NCI-H1092 (cell line): Measurements from ENCODE around the gene AIG1.
"Not testable (repeated sequence)": the region's sequence is repeated elsewhere in the genome, so short reads cannot be mapped to it uniquely, and the experiment has no call there.

ENCODE experiments used
- DNase-seq: peaks from one replicate; lab custom pipeline; 2025; lab: John Stamatoyannopoulos, UW

Gene AIG1

GRCh38 chr6:143236151-143236798 is 175.6 kb downstream of the AIG1 start:
- no peak for DNase-seq

GRCh38 chr6:143238306-143238705 is 177.6 kb downstream of the AIG1 start:
- no peak for DNase-seq

DNA sequence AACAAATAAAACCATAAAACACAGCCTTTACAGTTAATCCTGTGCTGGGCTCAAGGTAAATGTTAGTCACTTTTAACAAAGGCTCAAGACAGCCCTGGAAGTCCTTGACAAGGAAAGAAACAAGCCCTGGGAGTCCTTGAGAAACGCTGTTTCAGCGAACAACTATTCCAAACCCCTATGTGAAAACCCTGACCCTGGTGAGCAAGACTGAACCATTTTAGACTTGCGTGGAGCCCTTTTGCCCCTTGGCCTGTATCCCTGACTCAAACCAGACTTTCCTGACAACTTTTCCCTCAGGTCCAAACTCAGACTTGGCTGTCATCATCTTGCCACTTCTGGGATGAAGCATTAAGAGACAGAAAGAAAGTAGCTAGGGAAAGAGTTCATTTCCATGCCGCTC is 180.4 kb downstream of the AIG1 start:
- no peak for DNase-seq

GRCh38 chr6:143241911-143242310 is 181.2 kb downstream of the AIG1 start:
- DNase-seq: no peak

DNA sequence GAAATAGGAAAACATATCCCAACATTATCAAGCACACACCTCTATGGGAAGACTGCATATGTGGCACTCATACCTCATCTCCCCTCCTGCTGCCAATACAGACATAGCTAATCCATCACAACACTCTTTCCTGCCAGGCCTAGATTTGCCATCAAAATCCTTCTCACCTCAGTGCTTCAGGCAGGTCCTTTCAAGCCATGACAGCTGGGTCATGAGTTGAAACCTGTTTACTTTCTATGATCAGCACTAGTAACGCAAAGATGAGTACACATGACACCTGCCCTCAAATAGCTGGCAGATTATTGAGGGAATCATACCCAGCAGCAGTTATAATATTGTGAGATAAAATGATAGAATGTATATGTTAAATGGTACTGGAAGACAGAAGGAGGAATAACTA is 183.1 kb downstream of the AIG1 start:
- DNase-seq: no peak

- DNase-seq: no peak
Observed at GRCh38 chr6:143245656-143246055, 185.0 kb downstream of the AIG1 start.

DNA sequence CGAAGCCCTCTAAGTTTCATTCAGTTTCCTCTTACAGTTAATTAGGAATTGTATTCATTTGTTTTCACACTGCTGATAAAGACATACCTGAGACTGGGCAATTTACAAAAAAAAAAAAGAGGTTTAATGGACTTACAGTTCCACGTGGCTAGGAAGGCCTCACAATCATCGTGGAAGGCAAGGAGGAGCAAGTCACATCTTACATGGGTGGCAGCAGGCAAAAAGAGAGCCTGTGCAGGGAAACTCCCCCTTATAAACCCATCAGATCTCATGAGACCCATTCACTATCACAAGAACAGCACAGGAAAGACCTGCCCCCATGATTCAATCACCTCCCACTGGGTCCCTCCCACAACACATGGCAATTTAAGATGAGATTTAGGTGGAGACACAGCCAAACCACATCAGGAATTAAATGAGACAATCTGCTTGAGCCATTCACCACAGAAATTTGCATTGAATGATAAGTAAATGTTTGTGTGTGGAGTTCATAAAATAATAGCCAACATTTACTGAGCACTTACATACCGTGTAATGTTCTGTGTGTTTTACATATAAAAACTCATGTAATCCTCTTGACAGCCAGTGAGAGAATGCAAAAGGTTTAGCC is 185.6 kb downstream of the AIG1 start:
- not testable (repeated sequence) for DNase-seq

DNA sequence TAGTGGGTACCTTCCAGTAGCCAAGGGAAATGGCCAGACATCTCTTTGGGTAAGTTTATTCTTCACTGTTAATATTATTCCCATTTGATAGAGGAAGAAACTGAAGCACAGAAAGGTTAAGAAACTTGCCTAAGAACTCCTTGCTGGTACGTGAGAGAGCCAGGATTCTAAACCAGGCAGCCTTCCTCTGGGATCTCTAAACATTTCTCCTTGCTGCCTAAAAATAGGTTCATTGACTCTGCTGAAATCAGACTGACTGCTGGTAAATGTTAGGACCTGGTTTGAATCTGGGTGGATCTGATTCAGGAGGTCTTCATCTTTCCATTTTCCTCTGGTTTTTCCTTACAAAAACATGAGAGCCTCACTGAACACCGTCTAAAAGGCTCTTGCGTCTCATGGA is 186.9 kb downstream of the AIG1 start:
- DNase-seq: no peak

DNA sequence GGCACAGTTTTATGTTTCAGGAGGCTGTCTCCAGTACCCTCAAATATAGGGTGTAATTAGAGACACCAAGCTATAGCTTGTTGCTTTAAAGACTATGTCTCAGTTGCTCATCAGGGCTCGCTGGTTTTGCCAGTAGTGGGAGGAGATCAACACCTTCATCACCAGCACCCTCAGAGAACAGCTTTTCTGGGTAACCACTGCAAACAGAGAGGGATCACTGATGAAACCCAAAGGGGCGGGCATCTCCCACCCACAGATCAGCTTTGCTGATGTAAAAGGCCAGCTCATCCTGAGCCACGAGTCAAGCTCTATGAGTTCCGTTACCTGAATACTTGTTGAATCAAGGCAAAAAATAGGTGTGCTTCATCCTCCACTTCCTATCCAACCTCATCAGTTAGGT is 187.7 kb downstream of the AIG1 start:
- DNase-seq: no peak

DNA sequence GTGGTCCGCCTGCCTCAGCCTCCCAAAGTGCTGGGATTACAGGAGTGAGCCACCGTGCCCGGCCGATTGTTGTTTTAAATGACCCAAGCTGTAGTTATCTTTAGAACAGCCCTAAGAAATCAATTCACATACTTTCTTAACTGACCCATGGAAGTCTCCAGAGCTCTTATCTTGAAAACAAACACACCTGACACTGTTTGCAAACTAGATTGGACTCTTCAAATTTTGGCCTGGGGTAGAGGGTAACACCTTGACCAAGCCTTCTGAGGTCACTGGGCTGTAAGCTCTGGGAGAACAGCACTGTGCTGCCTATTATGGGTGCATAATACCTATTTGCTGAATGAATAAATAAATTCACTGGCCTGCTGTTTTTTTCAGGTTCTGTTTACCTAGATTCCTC is 190.6 kb downstream of the AIG1 start:
- DNase-seq: no peak

DNA sequence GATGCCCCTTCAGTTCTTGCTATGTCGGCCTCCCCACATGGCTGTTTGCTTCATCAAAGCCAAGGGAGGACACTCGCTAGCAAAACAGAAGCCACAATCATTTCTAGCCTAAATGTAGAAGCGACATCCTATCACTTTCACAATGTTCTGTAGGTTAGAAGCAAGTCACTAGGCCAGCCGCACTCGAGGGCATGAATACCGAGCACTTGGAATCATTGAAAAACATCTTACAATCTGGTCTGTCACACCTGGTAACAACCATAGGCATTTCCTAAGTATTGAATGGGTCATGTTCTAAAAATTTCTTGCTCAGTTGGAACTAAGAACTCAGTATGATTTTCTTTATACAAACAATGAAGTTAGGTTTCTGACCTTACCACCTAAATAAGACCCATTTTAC is 192.3 kb downstream of the AIG1 start:
- DNase-seq: no peak

DNA sequence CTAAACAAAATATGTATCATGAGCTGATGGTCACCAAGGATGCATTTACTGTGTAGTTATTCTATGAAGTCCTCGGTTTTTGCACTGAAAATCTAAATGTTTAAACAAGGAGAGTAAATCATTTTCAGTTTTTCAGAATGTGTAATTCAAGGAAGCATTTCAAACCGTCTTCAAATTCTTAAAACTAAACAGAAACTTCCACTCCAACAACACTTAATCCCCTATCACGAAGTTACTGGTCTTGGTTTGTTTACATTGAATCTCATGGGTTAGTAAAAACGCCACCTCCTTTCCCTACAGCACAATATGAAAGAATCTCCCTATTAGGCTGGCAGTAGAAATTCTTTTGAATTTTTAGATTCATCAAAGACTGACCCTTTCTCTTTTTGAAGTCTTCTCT is 192.9 kb downstream of the AIG1 start:
- no peak for DNase-seq

DNA sequence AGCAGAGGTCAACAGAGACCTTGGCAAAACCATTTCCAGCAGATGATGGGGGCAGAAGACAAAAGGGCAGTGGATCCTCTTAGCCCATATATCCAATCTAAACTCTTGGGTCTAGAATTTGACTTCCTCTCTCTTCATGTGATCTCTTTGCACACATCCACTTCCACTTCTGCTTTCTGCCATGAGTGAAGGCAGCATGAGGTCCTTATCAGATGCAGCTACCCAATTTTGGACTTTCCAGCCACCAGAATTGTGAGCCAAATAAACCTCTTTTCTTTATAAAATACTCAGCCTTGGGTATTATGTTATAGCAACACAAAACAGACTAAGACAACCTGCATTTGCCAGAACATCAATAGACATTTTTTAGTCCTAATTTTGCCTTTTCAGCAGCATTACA is 198.3 kb downstream of the AIG1 start:
- DNase-seq: no peak

DNA sequence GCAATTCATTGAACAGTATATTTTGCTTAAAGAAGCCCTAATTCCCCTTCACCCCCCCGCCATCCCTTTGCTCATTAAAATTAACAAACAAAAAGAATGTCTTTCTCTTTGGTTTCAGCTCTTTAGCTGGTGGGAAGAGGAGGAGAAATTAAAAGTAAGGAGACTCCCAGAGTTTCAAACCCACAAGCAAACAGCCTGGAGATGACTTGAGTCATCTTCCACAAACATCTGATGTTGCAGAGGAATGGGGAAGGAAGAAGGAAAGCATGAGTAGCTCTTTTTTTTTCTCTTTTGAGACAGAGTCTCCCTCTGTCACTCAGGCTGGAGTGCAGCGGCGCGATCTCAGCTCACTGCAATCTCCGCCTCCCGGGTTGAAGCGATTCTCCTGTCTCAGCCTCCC is 200.2 kb downstream of the AIG1 start:
- DNase-seq: no peak

DNA sequence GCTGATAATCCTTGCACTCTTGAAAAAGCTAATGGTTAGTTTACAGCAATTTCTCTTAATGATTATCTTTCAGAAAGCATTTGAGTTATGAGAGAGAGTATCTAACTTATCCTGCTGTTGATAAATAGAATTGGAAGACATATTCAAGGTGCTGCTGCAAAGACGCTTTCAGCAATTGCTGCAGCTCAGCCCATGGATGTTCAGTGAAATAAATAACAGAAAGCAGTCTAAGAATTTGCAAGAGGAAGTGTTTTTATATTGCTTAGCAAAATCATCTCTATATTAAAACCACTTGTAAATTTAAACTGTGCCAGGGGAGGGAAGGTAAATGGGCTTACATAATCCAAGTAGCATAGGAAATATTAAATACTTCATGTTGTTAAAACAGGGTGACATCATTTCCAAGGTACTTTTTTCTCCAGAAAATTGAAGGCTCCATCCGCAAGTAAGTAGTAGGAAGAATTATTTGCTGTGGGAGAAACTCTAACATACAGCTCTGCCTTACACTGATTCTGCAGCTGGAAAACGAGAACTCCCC is 201.3 kb downstream of the AIG1 start:
- no peak for DNase-seq

- DNase-seq: no peak
Observed at GRCh38 chr6:143262859-143263258, 202.2 kb downstream of the AIG1 start.

DNA sequence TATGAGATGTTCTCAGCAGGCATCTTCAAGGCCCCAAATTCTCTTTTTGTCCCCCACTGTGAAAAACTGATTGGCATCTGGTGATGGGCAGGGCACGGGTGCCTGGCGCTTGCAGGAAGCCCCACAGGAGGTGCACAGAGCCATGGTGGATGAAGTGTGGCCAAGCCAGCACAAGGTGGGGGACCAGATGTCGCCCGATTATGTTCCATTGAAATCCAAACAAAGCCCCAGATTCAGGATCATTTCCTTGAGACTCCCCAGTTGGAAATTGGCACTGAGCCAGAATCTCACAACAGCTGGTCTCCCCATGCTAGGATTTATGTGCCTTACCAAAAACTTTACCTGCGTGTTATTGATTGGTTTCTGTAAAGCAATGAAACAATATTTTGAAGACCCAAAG is 203.7 kb downstream of the AIG1 start:
- no peak for DNase-seq

- DNase-seq: no peak
Observed at GRCh38 chr6:143264986-143265764, 204.5 kb downstream of the AIG1 start.

DNA sequence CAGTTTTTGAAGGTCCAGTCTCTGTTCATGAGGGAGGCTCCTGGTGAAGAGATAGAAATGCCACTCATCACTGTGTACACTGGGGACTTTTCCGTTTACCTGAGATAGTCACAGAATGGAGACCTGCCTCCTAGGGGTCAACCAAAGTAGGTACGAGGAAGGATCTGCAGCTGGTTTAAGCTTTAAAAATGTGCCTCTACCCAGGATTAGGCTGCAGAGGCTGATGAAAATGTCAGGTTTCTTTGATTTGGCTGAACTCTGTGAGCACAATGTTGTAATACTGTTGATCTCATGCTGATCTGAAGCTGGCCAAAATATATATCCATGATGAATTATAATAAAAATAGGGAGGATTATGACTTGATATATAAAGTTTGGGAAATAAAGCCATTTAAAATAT is 207.1 kb downstream of the AIG1 start:
- DNase-seq: no peak

DNA sequence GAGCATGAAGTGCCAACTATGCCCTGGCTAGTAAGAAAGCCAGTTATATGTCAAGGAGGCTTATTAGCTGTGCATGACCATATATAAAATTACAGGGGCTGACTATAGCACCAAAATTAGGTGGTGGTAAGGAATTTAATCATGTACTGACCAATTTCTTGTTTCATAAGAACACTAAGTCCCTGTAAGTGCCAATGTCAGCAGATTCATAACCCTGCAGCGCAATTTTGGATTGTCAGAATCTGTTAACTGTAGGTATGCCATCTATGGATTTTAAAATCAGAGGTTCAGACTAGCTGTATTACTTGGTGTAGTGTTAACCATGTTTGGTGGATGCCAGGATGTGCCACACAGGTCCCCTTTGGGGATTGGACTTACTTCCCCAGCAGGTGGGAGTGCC is 207.8 kb downstream of the AIG1 start:
- no peak for DNase-seq

DNA sequence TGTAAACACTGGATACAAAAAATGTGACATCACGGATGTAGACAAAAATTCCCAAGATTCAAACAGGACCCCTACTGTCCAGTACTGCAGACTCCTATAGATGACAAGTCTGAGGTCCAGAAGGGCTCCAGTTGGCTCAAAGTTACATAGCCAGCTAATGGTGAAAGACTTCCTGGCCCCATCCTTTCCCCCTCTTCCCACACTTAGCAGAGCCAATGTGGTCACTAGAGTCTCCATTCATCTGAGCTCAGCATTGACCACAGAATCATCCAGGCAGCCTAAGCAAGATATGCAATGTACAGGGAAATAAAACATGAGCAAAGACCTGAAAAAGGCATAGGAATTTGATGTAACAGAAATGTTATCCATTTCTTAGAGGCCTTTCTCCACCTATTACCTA is 209.3 kb downstream of the AIG1 start:
- no peak for DNase-seq

GRCh38 chr6:143271024-143271423 is 210.3 kb downstream of the AIG1 start:
- no peak for DNase-seq

DNA sequence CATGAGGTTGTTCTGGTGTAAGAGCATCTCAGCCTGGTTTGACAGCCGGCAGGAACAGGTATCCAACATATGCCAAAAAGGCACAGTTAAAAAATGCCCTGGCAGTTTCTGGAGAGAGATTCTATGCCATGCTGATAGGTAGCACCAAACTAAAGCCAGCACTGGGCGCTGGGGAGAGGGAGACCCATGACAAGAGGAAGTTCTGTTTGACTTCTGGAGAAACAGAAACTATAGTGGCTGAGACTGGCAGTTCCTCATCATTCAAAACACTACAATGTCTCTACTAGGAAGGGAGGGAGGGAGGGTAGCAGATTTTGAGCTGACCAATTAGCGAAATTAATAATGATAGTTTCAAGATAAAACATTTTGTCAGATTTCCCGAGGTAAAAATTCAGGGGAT is 215.7 kb downstream of the AIG1 start:
- DNase-seq: no peak
